Neural progenitor cell (in vitro differentiated cells): ENCODE measurements around the gene RHBG.

Experiments used
- CTCF ChIP-seq: fragments of 200-600 bp; sonication (generic); IDR thresholded peaks from 2 replicates; pipeline ENCODE4 v1.5.1; 2017; ENCODE audit warnings: antibody characterized with exemption, mild to moderate bottlenecking
- EZH2 ChIP-seq: fragments of 200-600 bp; sonication (generic); IDR thresholded peaks from 2 replicates; pipeline ENCODE4 v1.6.1; 2017; ENCODE audit warnings: antibody characterized with exemption, mild to moderate bottlenecking, moderate library complexity

- TF ChIP-seq CTCF (peak; percentile 83), EZH2 (no peak)
Measured at GRCh38 chr1:156383023-156383422, 14.0 kb downstream of the RHBG start.
